PC-9 (cell line): ENCODE measurements around the gene INPP5B.
"Not testable (repeated sequence)": the region's sequence is repeated elsewhere in the genome, so short reads cannot be mapped to it uniquely, and the experiment has no call there.

Experiments used
- CTCF ChIP-seq: fragments of 200-600 bp; sonication (generic); conservative IDR thresholded peaks from 2 replicates; pipeline ENCODE4 v1.6.1; 2017; ENCODE audit warnings: mixed run types, antibody characterized with exemption, mild to moderate bottlenecking, moderate library complexity
- EZH2 ChIP-seq: fragments of 200-600 bp; sonication (generic); IDR thresholded peaks from 2 replicates; pipeline ENCODE4 v1.8.0; 2017; ENCODE audit warnings: antibody characterized with exemption, low read depth

GRCh38 chr1:37975083-37975482 lies 28.2 kb upstream of the INPP5B start:
- peak; percentile 81 for TF ChIP-seq CTCF
- TF ChIP-seq EZH2: not testable (repeated sequence)
